Measurements from ENCODE around the gene WIF1. TPM values are rescaled to one million over a fixed set of nuclear protein-coding genes. Genes with fewer than 3 reads are reported as not detected.

Gene WIF1
- total RNA-seq, 5 donors from 2014 or later (not counting 1 experiment from before 2014, with no cell fraction given) = not detected

DNA sequence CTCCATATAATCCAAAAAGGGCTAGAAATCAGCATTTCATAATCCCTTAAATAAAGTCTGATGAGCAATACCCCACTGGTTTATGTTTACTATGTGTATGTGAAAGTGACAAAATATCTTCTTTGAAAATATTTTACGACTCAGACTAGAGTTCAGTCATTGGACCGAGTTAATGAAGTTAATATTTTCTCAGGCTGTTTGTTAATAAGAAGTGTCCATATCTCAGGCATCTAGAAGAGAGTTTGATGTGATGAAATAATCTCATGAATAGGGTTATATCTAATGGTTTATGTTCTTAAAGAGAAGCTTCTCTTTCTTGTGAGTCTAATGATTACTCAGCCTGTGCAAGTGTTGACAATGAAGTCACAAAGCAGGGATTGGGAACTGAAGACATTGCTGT is 51.8 kb downstream of the WIF1 start:
- Mint-ChIP-seq H3K4me1 (peaks cover 0 to 2% (median 0%) of the 10 kb centered on the region in 3 donors), H3K27me3 (peaks cover 11 to 17% of the 10 kb centered on the region in 2 donors), H3K4me3 (no peak overlapping the region), H3K9me3 (no peaks in the 10 kb centered on the region), H3K36me3 (no peaks in the 10 kb centered on the region), H3K27ac (no peak overlapping the region)
- Histone ChIP-seq H3K27ac (ENCODE audit: low read length) (no peak overlapping the region), H3K4me3 (ENCODE audit: control insufficient read depth in 1 of 2, extremely low read depth in 1 of 2, low read length in 1 of 2) (no peak overlapping the region), H3K4me1 (ENCODE audit: control insufficient read depth in 1 of 2, extremely low read depth in 1 of 2, insufficient read depth in 2 of 2, low read length in 2 of 2) (no peaks in the 10 kb centered on the region), H3K9me3 (no peaks in the 10 kb centered on the region), H3K36me3 (ENCODE audit: control insufficient read depth in 2 of 2, extremely low read depth in 1 of 2, insufficient read depth in 1 of 2, low read length in 1 of 2) (no peaks in the 10 kb centered on the region), H3K27me3 (replicated peaks in 1 of 2; ENCODE audit: control insufficient read depth in 2 of 2, extremely low read depth in 1 of 2, insufficient read depth in 2 of 2, low read length in 1 of 2) (peaks cover 0 to 3% of the 10 kb centered on the region in 2 experiments)
- POLR2A ChIA-PET = no interaction called here
- DNase-seq (no peak), ATAC-seq (replicated peaks in 1 of 4) (no peak)
- CTCF ChIA-PET = no interaction called here
- 83% methylated on average over 2 of the region's 2 CpGs for WGBS (ENCODE audit: insufficient coverage)

DNA sequence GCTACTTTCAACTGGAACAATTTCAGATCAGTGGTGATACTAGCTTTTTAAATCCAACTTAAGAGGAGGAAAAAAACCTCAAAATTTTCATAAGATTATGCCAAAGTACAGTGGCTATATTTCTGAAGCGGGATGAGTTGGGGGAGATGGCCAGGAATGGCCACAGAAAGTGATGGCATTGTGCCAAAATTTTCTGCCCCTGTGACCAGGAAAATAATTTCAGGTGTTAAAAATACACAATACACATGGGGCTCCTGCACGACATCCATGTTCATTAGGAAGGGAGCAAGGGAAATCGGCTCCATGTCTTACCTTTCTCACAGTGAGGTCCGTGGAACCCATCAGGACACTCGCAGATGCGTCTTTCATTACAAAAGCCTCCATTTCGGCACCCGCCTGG is 53.7 kb downstream of the WIF1 start:
- POLR2A ChIA-PET = no interaction called here
- Mint-ChIP-seq H3K4me3 (no peak overlapping the region), H3K4me1 (no peaks in the 10 kb centered on the region), H3K27ac (no peak overlapping the region), H3K9me3 (no peaks in the 10 kb centered on the region), H3K36me3 (no peaks in the 10 kb centered on the region), H3K27me3 (peaks cover 12 to 25% of the 10 kb centered on the region in 2 donors)
- CTCF ChIA-PET = no interaction called here
- WGBS (ENCODE audit: insufficient coverage) = 77% methylated on average over 7 of the region's 8 CpGs
- H3K27me3 ChIP-seq (replicated peaks in 1 of 2; ENCODE audit: control insufficient read depth in 2 of 2, extremely low read depth in 1 of 2, insufficient read depth in 2 of 2, low read length in 1 of 2) = peaks cover 0 to 8% of the 10 kb centered on the region in 2 experiments
- H3K27ac ChIP-seq (ENCODE audit: low read length) = no peak overlapping the region
- no peak for DNase-seq
- H3K9me3 ChIP-seq = no peaks in the 10 kb centered on the region
- no peak for ATAC-seq (replicated peaks in 1 of 4)
- H3K4me3 ChIP-seq (ENCODE audit: control insufficient read depth in 1 of 2, extremely low read depth in 1 of 2, low read length in 1 of 2) = no peak overlapping the region
- no peaks in the 10 kb centered on the region for H3K4me1 ChIP-seq (ENCODE audit: control insufficient read depth in 1 of 2, extremely low read depth in 1 of 2, insufficient read depth in 2 of 2, low read length in 2 of 2)
- H3K36me3 ChIP-seq (ENCODE audit: control insufficient read depth in 2 of 2, extremely low read depth in 1 of 2, insufficient read depth in 1 of 2, low read length in 1 of 2) = no peaks in the 10 kb centered on the region

DNA sequence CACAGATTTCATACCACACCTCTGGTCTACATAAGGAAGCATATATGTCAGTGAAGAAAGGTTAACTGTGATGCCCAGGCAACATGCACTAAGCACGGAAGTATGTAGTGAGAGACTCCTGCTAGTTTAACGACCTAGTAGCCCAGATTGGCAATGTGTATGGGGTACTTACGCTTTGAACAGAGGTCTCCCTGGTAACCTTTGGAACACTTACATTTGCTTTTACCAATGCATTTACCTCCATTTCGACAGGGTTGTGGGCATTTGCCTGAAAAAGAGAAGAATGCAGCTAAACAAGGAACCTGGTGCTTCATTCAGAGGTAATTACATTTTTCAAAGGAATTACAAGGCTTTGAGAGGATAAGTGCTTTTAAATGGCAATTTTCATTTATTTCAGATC is 65.2 kb downstream of the WIF1 start:
- ChIA-PET POLR2A (no interaction called here), CTCF (no interaction called here)
- Histone ChIP-seq H3K4me3 (ENCODE audit: control insufficient read depth in 1 of 2, extremely low read depth in 1 of 2, low read length in 1 of 2) (no peak overlapping the region), H3K4me1 (ENCODE audit: control insufficient read depth in 1 of 2, extremely low read depth in 1 of 2, insufficient read depth in 2 of 2, low read length in 2 of 2) (no peaks in the 10 kb centered on the region), H3K27me3 (replicated peaks in 1 of 2; ENCODE audit: control insufficient read depth in 2 of 2, extremely low read depth in 1 of 2, insufficient read depth in 2 of 2, low read length in 1 of 2) (peaks cover 0 to 9% of the 10 kb centered on the region in 2 experiments), H3K9me3 (no peaks in the 10 kb centered on the region), H3K27ac (ENCODE audit: low read length) (no peak overlapping the region), H3K36me3 (ENCODE audit: control insufficient read depth in 2 of 2, extremely low read depth in 1 of 2, insufficient read depth in 1 of 2, low read length in 1 of 2) (no peaks in the 10 kb centered on the region)
- WGBS (ENCODE audit: insufficient coverage) = no CpG with 5 or more reads among the region's 4 CpGs
- DNase-seq (no peak), ATAC-seq (replicated peaks in 1 of 4) (no peak)
- no peak overlapping the region for H3K27ac Mint-ChIP-seq
- no peak overlapping the region for H3K4me3 Mint-ChIP-seq
- H3K27me3 Mint-ChIP-seq = peaks cover 26% of the 10 kb centered on the region in 2 donors
- no peaks in the 10 kb centered on the region for H3K36me3 Mint-ChIP-seq
- H3K4me1 Mint-ChIP-seq = no peaks in the 10 kb centered on the region
- no peaks in the 10 kb centered on the region for H3K9me3 Mint-ChIP-seq

DNA sequence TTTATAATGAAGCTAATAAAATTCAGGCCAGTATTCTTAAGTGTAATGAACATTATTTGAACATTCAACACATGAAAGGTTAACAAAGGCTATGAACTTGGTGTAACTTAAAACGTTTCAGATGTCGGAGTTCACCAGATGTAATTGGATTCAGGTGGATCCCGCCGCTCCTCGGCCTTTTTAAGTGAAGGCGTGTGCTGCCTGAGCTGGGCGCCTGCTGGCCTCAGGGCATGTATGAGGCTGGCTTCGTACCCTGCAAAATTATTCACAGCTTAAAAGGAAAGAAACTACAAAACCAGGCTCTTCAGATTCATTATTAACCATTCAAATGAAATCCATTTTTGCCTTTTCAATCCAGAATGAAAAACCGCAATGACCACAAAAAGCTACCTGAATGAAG is 69.9 kb downstream of the WIF1 start:
- Mint-ChIP-seq H3K9me3 (no peaks in the 10 kb centered on the region), H3K27me3 (peaks cover 19% of the 10 kb centered on the region in 2 donors), H3K4me1 (no peaks in the 10 kb centered on the region), H3K27ac (no peak overlapping the region), H3K4me3 (no peak overlapping the region), H3K36me3 (no peaks in the 10 kb centered on the region)
- H3K27ac ChIP-seq (ENCODE audit: low read length) = no peak overlapping the region
- ChIA-PET POLR2A (no interaction called here), CTCF (no interaction called here)
- DNase-seq (no peak), ATAC-seq (replicated peaks in 1 of 4) (no peak)
- H3K27me3 ChIP-seq (replicated peaks in 1 of 2; ENCODE audit: control insufficient read depth in 2 of 2, extremely low read depth in 1 of 2, insufficient read depth in 2 of 2, low read length in 1 of 2) = peaks cover 0 to under 1% of the 10 kb centered on the region in 2 experiments
- H3K36me3 ChIP-seq (ENCODE audit: control insufficient read depth in 2 of 2, extremely low read depth in 1 of 2, insufficient read depth in 1 of 2, low read length in 1 of 2) = no peaks in the 10 kb centered on the region
- no peaks in the 10 kb centered on the region for H3K9me3 ChIP-seq
- H3K4me1 ChIP-seq (ENCODE audit: control insufficient read depth in 1 of 2, extremely low read depth in 1 of 2, insufficient read depth in 2 of 2, low read length in 2 of 2) = no peaks in the 10 kb centered on the region
- 83% methylated on average over 8 of the region's 9 CpGs for WGBS (ENCODE audit: insufficient coverage)
- no peak overlapping the region for H3K4me3 ChIP-seq (ENCODE audit: control insufficient read depth in 1 of 2, extremely low read depth in 1 of 2, low read length in 1 of 2)

DNA sequence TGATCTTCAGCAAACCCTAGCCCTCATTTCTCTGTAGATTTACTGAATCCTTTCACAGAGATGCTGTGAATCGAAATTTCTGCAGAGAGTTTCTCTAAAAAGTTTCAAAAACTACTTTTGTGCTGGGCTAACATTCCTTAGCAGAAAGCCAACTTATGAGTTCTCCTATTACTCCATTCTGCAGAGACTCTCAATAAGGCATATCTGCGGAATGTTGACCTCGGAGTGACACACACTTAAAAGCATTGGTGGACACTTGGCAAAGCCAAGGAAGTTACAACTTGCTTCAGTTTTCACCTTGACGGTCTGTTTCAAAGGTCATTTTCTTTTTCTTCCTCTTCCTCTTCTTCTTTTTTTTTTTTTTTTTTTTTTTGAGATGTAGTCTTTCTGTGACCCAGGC is 75.8 kb downstream of the WIF1 start:
- no peak for DNase-seq
- Mint-ChIP-seq H3K4me1 (no peaks in the 10 kb centered on the region), H3K27ac (no peak overlapping the region), H3K27me3 (peaks cover 27 to 35% of the 10 kb centered on the region in 2 donors), H3K36me3 (no peaks in the 10 kb centered on the region), H3K4me3 (no peak overlapping the region), H3K9me3 (no peaks in the 10 kb centered on the region)
- Histone ChIP-seq H3K36me3 (ENCODE audit: control insufficient read depth in 2 of 2, extremely low read depth in 1 of 2, insufficient read depth in 1 of 2, low read length in 1 of 2) (no peaks in the 10 kb centered on the region), H3K27ac (ENCODE audit: low read length) (no peak overlapping the region), H3K27me3 (replicated peaks in 1 of 2; ENCODE audit: control insufficient read depth in 2 of 2, extremely low read depth in 1 of 2, insufficient read depth in 2 of 2, low read length in 1 of 2) (no peaks in the 10 kb centered on the region), H3K9me3 (peaks cover 2% of the 10 kb centered on the region), H3K4me3 (ENCODE audit: control insufficient read depth in 1 of 2, extremely low read depth in 1 of 2, low read length in 1 of 2) (no peak overlapping the region), H3K4me1 (ENCODE audit: control insufficient read depth in 1 of 2, extremely low read depth in 1 of 2, insufficient read depth in 2 of 2, low read length in 2 of 2) (no peaks in the 10 kb centered on the region)
- WGBS (ENCODE audit: insufficient coverage) = 78% methylated on average over 2 of the region's 4 CpGs
- CTCF ChIA-PET = no interaction called here
- no peak for ATAC-seq (replicated peaks in 1 of 4)
- POLR2A ChIA-PET = no interaction called here

DNA sequence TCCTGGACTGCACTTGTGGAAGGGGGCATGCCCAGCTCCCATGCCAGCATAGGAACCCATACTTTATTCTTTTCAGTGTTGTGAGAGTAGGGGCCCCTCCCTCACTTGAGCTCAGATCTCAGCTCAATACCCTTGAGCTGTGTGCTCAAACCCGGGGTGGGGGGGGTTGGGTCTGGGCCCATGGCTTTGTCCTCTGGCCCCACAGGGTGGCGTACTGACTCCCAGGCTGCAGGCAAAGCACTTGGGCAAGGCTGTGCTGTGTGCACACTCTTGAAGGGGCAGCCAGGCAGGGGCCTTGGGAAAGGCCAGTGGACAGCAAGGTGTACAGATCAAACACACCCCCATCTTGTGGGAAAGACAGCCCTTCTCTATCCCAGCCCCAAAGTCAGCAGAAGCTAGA is 81.8 kb downstream of the WIF1 start:
- CTCF ChIA-PET = interaction anchor here in 1 of 2 donors (0.6 kb wide), 1 partner anchor 193 kb away, joined by 3 read pairs; no protein-coding TSS in a partner anchor
- Histone ChIP-seq H3K9me3 (peaks cover 2% of the 10 kb centered on the region), H3K27me3 (replicated peaks in 1 of 2; ENCODE audit: control insufficient read depth in 2 of 2, extremely low read depth in 1 of 2, insufficient read depth in 2 of 2, low read length in 1 of 2) (peaks cover 0 to 7% of the 10 kb centered on the region in 2 experiments), H3K4me1 (ENCODE audit: control insufficient read depth in 1 of 2, extremely low read depth in 1 of 2, insufficient read depth in 2 of 2, low read length in 2 of 2) (no peaks in the 10 kb centered on the region), H3K36me3 (ENCODE audit: control insufficient read depth in 2 of 2, extremely low read depth in 1 of 2, insufficient read depth in 1 of 2, low read length in 1 of 2) (no peaks in the 10 kb centered on the region), H3K4me3 (ENCODE audit: control insufficient read depth in 1 of 2, extremely low read depth in 1 of 2, low read length in 1 of 2) (no peak overlapping the region), H3K27ac (ENCODE audit: low read length) (no peak overlapping the region)
- no peak for DNase-seq
- no peaks in the 10 kb centered on the region for H3K36me3 Mint-ChIP-seq
- peaks cover 0 to 3% (median 3%) of the 10 kb centered on the region in 3 donors for H3K9me3 Mint-ChIP-seq
- POLR2A ChIA-PET = interaction anchor here in 1 of 2 donors (0.6 kb wide), 1 partner anchor 56 kb away, joined by 4 read pairs; no protein-coding TSS in a partner anchor
- H3K4me1 Mint-ChIP-seq = no peaks in the 10 kb centered on the region
- 86% methylated on average over 1 of the region's 2 CpGs for WGBS (ENCODE audit: insufficient coverage)
- H3K4me3 Mint-ChIP-seq = no peak overlapping the region
- no peak overlapping the region for H3K27ac Mint-ChIP-seq
- ATAC-seq (replicated peaks in 1 of 4) = no peak
- peaks cover 25 to 29% of the 10 kb centered on the region in 2 donors for H3K27me3 Mint-ChIP-seq

DNA sequence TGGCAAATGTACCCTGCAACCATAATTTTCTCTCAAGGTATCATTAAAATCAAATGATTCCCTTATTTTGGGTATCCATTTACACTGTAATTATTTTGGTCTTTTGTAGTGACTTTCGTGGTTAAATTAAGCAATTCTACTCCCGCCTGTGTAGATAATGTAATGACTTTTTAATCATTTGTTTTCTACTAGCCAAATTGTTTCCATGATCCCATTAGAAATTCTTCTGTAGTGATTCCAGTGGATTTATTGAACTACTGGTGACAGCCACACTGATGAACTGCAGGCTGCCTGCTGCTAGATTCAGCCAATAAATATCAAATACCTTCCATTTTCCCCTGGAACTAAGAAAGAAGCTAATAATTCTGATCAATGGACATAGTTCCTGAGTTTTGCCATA is 96.0 kb downstream of the WIF1 start:
- Histone ChIP-seq H3K36me3 (ENCODE audit: control insufficient read depth in 2 of 2, extremely low read depth in 1 of 2, insufficient read depth in 1 of 2, low read length in 1 of 2) (no peaks in the 10 kb centered on the region), H3K27ac (ENCODE audit: low read length) (no peak overlapping the region), H3K4me3 (ENCODE audit: control insufficient read depth in 1 of 2, extremely low read depth in 1 of 2, low read length in 1 of 2) (no peak overlapping the region), H3K9me3 (no peaks in the 10 kb centered on the region), H3K27me3 (replicated peaks in 1 of 2; ENCODE audit: control insufficient read depth in 2 of 2, extremely low read depth in 1 of 2, insufficient read depth in 2 of 2, low read length in 1 of 2) (peaks cover 0 to 5% of the 10 kb centered on the region in 2 experiments), H3K4me1 (ENCODE audit: control insufficient read depth in 1 of 2, extremely low read depth in 1 of 2, insufficient read depth in 2 of 2, low read length in 2 of 2) (no peaks in the 10 kb centered on the region)
- Mint-ChIP-seq H3K4me1 (no peaks in the 10 kb centered on the region), H3K27me3 (peaks cover 10 to 12% of the 10 kb centered on the region in 2 donors), H3K27ac (no peak overlapping the region), H3K36me3 (no peaks in the 10 kb centered on the region), H3K4me3 (no peak overlapping the region), H3K9me3 (peaks cover 0 to 12% (median 0%) of the 10 kb centered on the region in 3 donors)
- ATAC-seq (replicated peaks in 1 of 4) (no peak), DNase-seq (no peak)
- ChIA-PET POLR2A (no interaction called here), CTCF (no interaction called here)
- no CpG with 5 or more reads among the region's 2 CpGs for WGBS (ENCODE audit: insufficient coverage)
